GM10266 (cell line): Measurements from ENCODE around the gene USP33.
"Not testable (repeated sequence)": the region's sequence is repeated elsewhere in the genome, so short reads cannot be mapped to it uniquely, and the experiment has no call there.

Experiments
- DNase-seq: peaks from one replicate; pipeline ENCODE4 v3.0.0; 2012; ENCODE audit errors: extremely low spot score
- CTCF ChIP-seq: IDR thresholded peaks from 2 replicates; pipeline ENCODE4 v1.5.1; 2012; ENCODE audit warnings: mild to moderate bottlenecking, low read depth; ENCODE audit not compliant: control insufficient read depth, insufficient read depth; ENCODE audit errors: missing control alignments

USP33 gene

DNA sequence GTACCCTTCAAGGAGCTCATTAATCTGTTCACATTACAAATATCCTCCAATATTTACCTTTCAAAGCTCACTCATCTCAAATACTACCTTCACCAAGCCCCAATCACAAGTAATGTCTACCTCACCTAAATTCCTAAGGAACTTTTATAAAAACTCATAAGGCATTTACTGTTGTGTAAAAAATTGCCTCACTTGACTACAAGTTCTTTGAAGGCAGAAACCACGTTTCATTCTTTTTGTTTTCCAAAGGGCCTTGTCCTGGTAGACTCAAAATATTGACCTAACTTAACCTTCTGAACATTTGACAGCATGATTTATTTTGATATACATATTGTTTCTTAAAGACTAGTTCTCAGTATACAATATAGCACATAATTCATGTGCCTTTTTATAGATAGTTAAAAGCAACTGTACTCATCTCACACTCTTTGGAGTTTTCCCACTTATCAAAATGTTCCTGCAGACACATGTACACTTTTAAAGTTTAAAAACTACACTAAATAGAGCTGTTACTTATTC lies 2.5 kb downstream of the USP33 start:
- no peak for DNase-seq
- TF ChIP-seq CTCF: no peak

DNA sequence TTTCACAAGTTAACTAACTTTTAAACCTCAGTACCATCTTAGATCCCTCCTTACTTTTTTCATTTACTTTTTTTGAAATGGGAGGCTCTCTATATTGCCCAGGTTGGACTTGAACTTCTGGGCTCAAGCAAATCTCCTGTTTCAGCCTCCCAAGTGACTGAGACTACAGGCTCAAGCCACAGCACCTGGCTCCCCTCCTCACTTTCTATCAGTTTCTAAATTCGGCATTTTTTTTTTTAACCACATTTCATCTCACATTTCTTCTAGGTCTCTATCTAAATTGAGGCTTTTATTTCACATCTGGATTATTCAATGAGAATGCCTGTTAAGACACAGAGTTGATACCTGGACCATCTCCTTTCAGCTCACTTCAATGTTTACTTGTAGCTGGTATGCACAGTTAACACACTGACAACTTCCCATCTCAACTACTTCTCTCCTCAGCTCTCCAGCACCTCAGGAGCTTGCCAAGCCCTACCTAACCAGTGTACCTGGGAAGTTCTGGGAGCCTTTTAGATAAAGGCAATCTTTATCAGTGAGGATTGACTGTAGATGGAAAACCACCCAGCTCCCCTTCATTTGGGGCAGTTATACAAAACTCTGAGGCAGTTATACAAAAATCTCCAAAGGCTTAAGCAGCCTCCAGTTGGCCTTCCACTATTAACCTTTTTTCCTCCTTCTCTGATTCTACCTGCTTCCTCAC lies 3.4 kb downstream of the USP33 start:
- DNase-seq: no peak
- TF ChIP-seq CTCF: no peak

DNA sequence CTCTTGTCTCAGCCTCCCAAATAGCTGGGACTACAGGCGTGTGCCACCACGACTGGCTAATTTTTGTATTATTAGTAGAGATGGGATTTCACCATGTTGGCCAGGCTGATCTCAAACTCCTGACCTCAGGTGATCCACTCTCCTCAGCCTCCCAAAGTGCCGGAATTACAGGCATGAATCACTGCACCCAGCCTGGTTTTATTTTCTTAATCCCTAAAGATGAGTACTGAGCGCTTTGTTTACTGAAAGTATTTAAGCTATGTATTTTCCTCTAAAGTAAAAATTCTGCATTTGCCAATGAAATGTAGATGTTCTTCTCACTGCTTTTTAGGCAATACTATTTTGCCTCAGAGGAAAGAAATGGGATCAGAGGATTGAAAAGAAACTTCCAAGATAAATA lies 10.2 kb downstream of the USP33 start:
- not testable (repeated sequence) for DNase-seq

- TF ChIP-seq CTCF: no peak
- no peak for DNase-seq
Measured at GRCh38 chr1:77744576-77744975, 15.1 kb downstream of the USP33 start.

DNA sequence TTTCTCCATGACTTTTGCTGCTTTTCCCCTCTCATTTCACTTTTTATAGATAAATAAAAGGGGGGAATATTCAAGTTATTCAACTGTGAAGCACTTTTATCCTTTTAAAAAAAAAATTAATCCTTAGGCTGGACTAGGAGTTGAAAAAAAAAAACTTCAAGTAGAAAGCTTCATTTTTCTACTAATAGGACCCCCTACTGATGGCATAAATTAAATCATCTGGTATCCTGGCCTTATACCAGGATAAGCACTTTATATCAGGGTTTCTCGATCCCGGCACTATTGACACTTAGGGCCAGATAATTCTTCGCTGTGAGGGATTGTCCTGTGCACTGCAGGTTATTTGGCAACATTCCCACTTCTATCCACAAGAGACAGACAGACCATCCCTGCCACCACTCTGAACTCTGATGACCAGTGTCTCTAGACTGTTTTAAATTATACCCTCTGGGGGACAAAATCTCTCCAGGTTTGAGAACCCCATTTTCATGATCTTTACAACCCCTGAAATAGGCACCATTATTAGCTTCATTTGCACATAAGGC lies 17.6 kb downstream of the USP33 start:
- no peak for DNase-seq
- TF ChIP-seq CTCF: no peak

DNA sequence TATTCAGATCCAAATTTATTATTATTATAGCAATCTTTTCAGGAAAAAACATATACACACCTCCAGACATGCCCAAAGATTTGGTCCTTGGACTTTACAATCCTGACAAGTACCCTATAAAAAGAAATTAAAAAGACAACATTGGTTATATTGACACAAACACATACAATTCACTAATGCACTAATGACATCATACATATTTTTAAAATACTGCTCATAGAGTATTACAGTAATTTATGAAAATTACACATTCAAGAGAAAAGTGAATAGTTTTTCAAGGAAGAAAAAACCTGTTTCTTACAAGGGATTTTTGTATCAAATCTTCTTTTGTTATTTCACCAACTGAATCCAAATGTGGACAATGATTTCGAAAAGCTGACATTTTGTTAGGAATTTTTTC lies 18.3 kb downstream of the USP33 start:
- no peak for TF ChIP-seq CTCF
- no peak for DNase-seq

DNA sequence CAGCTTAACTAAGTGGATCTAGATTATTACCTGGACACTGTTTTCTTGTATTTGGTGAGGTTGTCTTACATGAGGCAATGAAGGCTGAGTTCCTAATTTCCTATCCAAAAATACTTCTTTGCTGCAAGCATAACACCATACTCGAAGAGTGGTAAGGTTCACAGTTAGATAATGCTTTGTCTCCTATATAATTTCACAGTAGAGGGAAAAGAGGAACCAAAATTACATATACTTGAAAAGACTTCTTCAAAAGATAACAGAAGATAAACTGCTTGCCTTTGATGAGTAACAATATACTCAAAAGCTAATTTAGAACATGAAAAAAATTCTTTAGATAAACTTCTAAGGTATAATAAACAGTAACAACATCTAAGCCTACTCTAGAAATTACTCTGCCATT lies 20.4 kb downstream of the USP33 start:
- TF ChIP-seq CTCF: no peak
- DNase-seq: no peak

DNA sequence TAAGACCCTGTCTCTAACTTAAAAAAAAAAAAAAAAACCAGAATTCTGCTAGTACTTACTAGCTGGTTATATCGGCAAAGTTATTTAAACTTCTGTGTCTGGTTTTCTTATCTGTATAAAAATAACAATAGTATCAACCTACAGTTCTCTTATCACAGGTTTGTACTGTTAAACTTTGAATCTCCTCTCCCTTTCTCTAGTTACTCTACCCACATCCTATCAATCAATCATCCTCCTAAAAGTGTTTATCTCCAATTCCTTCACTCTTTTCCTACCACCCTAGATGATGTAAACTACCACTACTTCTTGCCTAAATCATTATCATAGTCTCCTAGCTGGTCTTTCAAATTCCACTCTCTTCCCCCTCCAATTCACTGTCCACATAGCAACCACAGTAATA lies 27.6 kb downstream of the USP33 start:
- no peak for TF ChIP-seq CTCF
- no peak for DNase-seq
